ENCODE measurements around the gene ERBB4. TPM values are rescaled to one million over a fixed set of nuclear protein-coding genes. Genes with fewer than 3 reads are reported as not detected.

The ERBB4 gene
- polyA plus RNA-seq, 1 of the 3 experiments (the other 2 are of a cell fraction), result 0.05 TPM

DNA sequence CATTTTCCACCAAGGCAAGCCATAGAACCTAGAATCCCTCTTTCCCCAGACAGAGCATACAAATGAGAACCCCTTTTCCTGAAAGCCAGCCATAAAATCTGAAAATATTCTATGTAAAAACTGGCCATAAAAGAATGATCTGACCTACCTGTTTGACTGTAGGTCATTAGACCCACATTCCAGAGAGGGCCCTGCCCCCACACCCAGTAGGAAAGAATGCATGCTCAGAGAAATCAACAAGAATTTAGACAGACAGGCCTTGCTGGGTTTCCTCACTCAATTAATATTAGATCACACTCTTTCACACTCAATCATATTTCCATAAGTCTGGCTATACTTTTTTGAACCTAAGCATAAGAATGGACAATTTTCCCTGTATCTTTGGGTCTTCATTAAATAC lies 929.5 kb downstream of the ERBB4 start:
- no peak overlapping the region for H3K4me3 ChIP-seq (ENCODE audit: low read depth in 2 of 2, low read length in 1 of 2)
- no peaks in the 10 kb centered on the region for H3F3A ChIP-seq (replicated peaks; ENCODE audit: insufficient read depth)
- no peak overlapping the region for H3K27ac ChIP-seq (ENCODE audit: low read depth in 2 of 2, low read length in 1 of 2)
- CTCF ChIA-PET, result no interaction called here
- no peaks in the 10 kb centered on the region for H4K20me1 ChIP-seq (ENCODE audit: insufficient read depth)
- H3K9me2 ChIP-seq, result no peaks in the 10 kb centered on the region
- H3K79me2 ChIP-seq (ENCODE audit: insufficient read depth), result no peaks in the 10 kb centered on the region
- POLR2A ChIA-PET, result no interaction called here
- no peak overlapping the region for H3K4me2 ChIP-seq
- TF ChIP-seq SIN3A (IDR thresholded peaks at IDR 0.05; ENCODE audit: borderline replicate concordance, low read depth, low read length) (no peak), TAF1 (IDR thresholded peaks at IDR 0.05; ENCODE audit: borderline replicate concordance, low read depth, low read length) (no peak), RFX5 (IDR thresholded peaks at IDR 0.05; ENCODE audit: low read length) (no peak), CHD2 (IDR thresholded peaks at IDR 0.05; ENCODE audit: low read length, partially characterized antibody) (no peak), EP300 (IDR thresholded peaks at IDR 0.05; ENCODE audit: borderline replicate concordance in 1 of 2, low read depth in 1 of 2, low read length in 1 of 2) (no peak), NRF1 (IDR thresholded peaks at IDR 0.05; ENCODE audit: low read depth, low read length) (no peak), MEF2A (IDR thresholded peaks at IDR 0.05; ENCODE audit: borderline replicate concordance, low read depth) (no peak), YY1 (IDR thresholded peaks at IDR 0.05; ENCODE audit: low read depth) (no peak)
- TF ChIP-seq, protein P1, sequence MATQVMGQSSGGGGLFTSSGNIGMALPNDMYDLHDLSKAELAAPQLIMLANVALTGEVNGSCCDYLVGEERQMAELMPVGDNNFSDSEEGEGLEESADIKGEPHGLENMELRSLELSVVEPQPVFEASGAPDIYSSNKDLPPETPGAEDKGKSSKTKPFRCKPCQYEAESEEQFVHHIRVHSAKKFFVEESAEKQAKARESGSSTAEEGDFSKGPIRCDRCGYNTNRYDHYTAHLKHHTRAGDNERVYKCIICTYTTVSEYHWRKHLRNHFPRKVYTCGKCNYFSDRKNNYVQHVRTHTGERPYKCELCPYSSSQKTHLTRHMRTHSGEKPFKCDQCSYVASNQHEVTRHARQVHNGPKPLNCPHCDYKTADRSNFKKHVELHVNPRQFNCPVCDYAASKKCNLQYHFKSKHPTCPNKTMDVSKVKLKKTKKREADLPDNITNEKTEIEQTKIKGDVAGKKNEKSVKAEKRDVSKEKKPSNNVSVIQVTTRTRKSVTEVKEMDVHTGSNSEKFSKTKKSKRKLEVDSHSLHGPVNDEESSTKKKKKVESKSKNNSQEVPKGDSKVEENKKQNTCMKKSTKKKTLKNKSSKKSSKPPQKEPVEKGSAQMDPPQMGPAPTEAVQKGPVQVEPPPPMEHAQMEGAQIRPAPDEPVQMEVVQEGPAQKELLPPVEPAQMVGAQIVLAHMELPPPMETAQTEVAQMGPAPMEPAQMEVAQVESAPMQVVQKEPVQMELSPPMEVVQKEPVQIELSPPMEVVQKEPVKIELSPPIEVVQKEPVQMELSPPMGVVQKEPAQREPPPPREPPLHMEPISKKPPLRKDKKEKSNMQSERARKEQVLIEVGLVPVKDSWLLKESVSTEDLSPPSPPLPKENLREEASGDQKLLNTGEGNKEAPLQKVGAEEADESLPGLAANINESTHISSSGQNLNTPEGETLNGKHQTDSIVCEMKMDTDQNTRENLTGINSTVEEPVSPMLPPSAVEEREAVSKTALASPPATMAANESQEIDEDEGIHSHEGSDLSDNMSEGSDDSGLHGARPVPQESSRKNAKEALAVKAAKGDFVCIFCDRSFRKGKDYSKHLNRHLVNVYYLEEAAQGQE (IDR thresholded peaks at IDR 0.05; ENCODE audit: low read depth, low read length), result no peak
- TF ChIP-seq, protein P2, sequence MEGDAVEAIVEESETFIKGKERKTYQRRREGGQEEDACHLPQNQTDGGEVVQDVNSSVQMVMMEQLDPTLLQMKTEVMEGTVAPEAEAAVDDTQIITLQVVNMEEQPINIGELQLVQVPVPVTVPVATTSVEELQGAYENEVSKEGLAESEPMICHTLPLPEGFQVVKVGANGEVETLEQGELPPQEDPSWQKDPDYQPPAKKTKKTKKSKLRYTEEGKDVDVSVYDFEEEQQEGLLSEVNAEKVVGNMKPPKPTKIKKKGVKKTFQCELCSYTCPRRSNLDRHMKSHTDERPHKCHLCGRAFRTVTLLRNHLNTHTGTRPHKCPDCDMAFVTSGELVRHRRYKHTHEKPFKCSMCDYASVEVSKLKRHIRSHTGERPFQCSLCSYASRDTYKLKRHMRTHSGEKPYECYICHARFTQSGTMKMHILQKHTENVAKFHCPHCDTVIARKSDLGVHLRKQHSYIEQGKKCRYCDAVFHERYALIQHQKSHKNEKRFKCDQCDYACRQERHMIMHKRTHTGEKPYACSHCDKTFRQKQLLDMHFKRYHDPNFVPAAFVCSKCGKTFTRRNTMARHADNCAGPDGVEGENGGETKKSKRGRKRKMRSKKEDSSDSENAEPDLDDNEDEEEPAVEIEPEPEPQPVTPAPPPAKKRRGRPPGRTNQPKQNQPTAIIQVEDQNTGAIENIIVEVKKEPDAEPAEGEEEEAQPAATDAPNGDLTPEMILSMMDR (IDR thresholded peaks at IDR 0.05), result no peak
- TF ChIP-seq, protein P3, sequence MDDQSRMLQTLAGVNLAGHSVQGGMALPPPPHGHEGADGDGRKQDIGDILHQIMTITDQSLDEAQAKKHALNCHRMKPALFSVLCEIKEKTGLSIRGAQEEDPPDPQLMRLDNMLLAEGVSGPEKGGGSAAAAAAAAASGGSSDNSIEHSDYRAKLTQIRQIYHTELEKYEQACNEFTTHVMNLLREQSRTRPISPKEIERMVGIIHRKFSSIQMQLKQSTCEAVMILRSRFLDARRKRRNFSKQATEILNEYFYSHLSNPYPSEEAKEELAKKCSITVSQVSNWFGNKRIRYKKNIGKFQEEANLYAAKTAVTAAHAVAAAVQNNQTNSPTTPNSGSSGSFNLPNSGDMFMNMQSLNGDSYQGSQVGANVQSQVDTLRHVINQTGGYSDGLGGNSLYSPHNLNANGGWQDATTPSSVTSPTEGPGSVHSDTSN (IDR thresholded peaks at IDR 0.05), result no peak
- no peaks in the 10 kb centered on the region for H3K27me3 ChIP-seq (ENCODE audit: insufficient read depth)
- no peaks in the 10 kb centered on the region for H3K9me3 ChIP-seq
- H3K36me3 ChIP-seq (replicated peaks in 1 of 2; ENCODE audit: control insufficient read depth in 1 of 2, insufficient read depth in 2 of 2, low read length in 1 of 2), result no peaks in the 10 kb centered on the region
- H2AFZ ChIP-seq (ENCODE audit: low read depth), result no peak overlapping the region
- no peak overlapping the region for H3K9ac ChIP-seq
- H3K4me1 ChIP-seq (ENCODE audit: control insufficient read depth in 1 of 2, insufficient read depth in 2 of 2, low read depth in 1 of 2, low read length in 1 of 2), result no peaks in the 10 kb centered on the region; a peak in 1 of 4 replicates
- no peak for DNase-seq

DNA sequence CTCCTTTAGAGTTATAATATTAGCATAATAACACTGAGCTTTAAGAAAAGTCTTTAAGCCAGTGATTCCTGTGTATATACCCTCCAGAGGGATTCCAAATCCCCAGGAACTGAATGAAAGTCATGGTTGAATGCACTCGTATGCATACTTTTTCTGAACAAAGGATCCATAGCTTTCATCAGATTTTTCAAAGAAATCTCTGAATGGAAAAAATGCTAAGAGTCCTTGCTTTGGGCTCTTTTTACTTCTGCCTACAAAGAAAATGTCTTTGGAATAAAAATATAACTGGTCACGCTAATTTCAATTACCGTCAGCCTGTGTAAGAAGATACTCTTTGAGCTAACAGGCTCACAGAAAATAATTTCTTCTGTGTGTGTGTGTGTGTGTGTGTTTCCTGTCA lies 939.5 kb downstream of the ERBB4 start:
- Histone ChIP-seq H3K27me3 (ENCODE audit: insufficient read depth) (no peaks in the 10 kb centered on the region), H3K9me3 (no peaks in the 10 kb centered on the region), H3K4me2 (no peak overlapping the region), H4K20me1 (ENCODE audit: insufficient read depth) (no peaks in the 10 kb centered on the region), H3K36me3 (replicated peaks in 1 of 2; ENCODE audit: control insufficient read depth in 1 of 2, insufficient read depth in 2 of 2, low read length in 1 of 2) (no peaks in the 10 kb centered on the region), H3K27ac (ENCODE audit: low read depth in 2 of 2, low read length in 1 of 2) (no peak overlapping the region; a peak in 1 of 4 replicates), H3K9ac (no peak overlapping the region), H3K4me1 (ENCODE audit: control insufficient read depth in 1 of 2, insufficient read depth in 2 of 2, low read depth in 1 of 2, low read length in 1 of 2) (no peaks in the 10 kb centered on the region; a peak in 1 of 4 replicates), H3K4me3 (ENCODE audit: low read depth in 2 of 2, low read length in 1 of 2) (no peak overlapping the region), H2AFZ (ENCODE audit: low read depth) (no peak overlapping the region), H3K9me2 (no peaks in the 10 kb centered on the region), H3K79me2 (ENCODE audit: insufficient read depth) (no peaks in the 10 kb centered on the region), H3F3A (replicated peaks; ENCODE audit: insufficient read depth) (no peaks in the 10 kb centered on the region)
- whole genome bisulfite sequencing (ENCODE audit: low lambda C conversion rate), result 65% methylated on average over 3 of the region's 3 CpGs
- POLR2A ChIA-PET, result no interaction called here
- CTCF ChIA-PET, result no interaction called here
- peak; percentile 2 for DNase-seq
- no peak for TF ChIP-seq SIN3A (IDR thresholded peaks at IDR 0.05; ENCODE audit: borderline replicate concordance, low read depth, low read length)
- no peak for TF ChIP-seq YY1 (IDR thresholded peaks at IDR 0.05; ENCODE audit: low read depth)
- TF ChIP-seq, protein P4, sequence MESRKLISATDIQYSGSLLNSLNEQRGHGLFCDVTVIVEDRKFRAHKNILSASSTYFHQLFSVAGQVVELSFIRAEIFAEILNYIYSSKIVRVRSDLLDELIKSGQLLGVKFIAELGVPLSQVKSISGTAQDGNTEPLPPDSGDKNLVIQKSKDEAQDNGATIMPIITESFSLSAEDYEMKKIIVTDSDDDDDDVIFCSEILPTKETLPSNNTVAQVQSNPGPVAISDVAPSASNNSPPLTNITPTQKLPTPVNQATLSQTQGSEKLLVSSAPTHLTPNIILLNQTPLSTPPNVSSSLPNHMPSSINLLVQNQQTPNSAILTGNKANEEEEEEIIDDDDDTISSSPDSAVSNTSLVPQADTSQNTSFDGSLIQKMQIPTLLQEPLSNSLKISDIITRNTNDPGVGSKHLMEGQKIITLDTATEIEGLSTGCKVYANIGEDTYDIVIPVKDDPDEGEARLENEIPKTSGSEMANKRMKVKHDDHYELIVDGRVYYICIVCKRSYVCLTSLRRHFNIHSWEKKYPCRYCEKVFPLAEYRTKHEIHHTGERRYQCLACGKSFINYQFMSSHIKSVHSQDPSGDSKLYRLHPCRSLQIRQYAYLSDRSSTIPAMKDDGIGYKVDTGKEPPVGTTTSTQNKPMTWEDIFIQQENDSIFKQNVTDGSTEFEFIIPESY (IDR thresholded peaks at IDR 0.05; ENCODE audit: borderline replicate concordance, low read depth), result no peak
- TF ChIP-seq GATA2 (CRISPR knock-in tag; IDR thresholded peaks at IDR 0.05), result no peak
- TF ChIP-seq TEAD4 (IDR thresholded peaks at IDR 0.05; ENCODE audit: borderline replicate concordance, insufficient read depth), result no peak
- TF ChIP-seq, protein P5, sequence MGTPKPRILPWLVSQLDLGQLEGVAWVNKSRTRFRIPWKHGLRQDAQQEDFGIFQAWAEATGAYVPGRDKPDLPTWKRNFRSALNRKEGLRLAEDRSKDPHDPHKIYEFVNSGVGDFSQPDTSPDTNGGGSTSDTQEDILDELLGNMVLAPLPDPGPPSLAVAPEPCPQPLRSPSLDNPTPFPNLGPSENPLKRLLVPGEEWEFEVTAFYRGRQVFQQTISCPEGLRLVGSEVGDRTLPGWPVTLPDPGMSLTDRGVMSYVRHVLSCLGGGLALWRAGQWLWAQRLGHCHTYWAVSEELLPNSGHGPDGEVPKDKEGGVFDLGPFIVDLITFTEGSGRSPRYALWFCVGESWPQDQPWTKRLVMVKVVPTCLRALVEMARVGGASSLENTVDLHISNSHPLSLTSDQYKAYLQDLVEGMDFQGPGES (IDR thresholded peaks at IDR 0.05; ENCODE audit: low read depth, low read length), result no peak
- no peak for TF ChIP-seq RXRA (IDR thresholded peaks at IDR 0.05; ENCODE audit: borderline replicate concordance, low read depth)
- TF ChIP-seq, protein P6, sequence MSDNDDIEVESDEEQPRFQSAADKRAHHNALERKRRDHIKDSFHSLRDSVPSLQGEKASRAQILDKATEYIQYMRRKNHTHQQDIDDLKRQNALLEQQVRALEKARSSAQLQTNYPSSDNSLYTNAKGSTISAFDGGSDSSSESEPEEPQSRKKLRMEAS (IDR thresholded peaks at IDR 0.05; ENCODE audit: low read depth), result no peak
- TF ChIP-seq NRF1 (IDR thresholded peaks at IDR 0.05; ENCODE audit: low read depth, low read length), result no peak
- TF ChIP-seq POLR2AphosphoS5 (IDR thresholded peaks at IDR 0.05; ENCODE audit: low read depth, low read length), result no peak

All from SK-N-SH (cell line).